Neutrophil (primary cell): ENCODE data around the gene GNE.

Source experiments
- H3K27ac ChIP-seq: fragments of 200-600 bp; sonication (generic); 2 replicates; pipeline ENCODE4 v1.5.1; 2016; ENCODE audit warnings: mild to moderate bottlenecking, moderate library complexity
- H3K27me3 ChIP-seq: fragments of 200-600 bp; sonication (generic); 2 replicates; pipeline ENCODE4 v1.6.0; 2016; ENCODE audit warnings: mild to moderate bottlenecking
- H3K36me3 ChIP-seq: fragments of 200-600 bp; sonication (generic); 2 replicates; pipeline ENCODE4 v1.5.1; 2017
- H3K4me1 ChIP-seq, 2 experiments: fragments of 200-600 bp in 1 of 2; sonication (generic) in 1 of 2; 1 replicate in 1 of 2; 2 replicates in 1 of 2; pipeline versions ENCODE4 v1.5.1 to v1.6.1; 2013 to 2016; ENCODE audit warnings: low read depth in 1 of 2, low read length in 1 of 2, mild to moderate bottlenecking in 1 of 2, moderate library complexity in 1 of 2; ENCODE audit not compliant: control insufficient read depth in 1 of 2, insufficient read depth in 1 of 2
- H3K4me3 ChIP-seq, 2 experiments: fragments of 200-600 bp in 1 of 2; sonication (generic) in 1 of 2; 1 replicate in 1 of 2; 2 replicates in 1 of 2; pipeline ENCODE4 v1.5.1; 2013 to 2016; ENCODE audit warnings: low read depth in 1 of 2, low read length in 1 of 2, mild to moderate bottlenecking in 1 of 2, moderate library complexity in 1 of 2
- H3K9me3 ChIP-seq: fragments of 200-600 bp; sonication (generic); 2 replicates; pipeline ENCODE4 v1.5.1; 2016
- TF ChIP-seq, protein P1 (sequence below): fragments of 200-600 bp; sonication (generic); IDR thresholded peaks from 2 replicates; pipeline ENCODE4 v1.5.1; 2016; ENCODE audit warnings: antibody characterized with exemption

Gene GNE

DNA sequence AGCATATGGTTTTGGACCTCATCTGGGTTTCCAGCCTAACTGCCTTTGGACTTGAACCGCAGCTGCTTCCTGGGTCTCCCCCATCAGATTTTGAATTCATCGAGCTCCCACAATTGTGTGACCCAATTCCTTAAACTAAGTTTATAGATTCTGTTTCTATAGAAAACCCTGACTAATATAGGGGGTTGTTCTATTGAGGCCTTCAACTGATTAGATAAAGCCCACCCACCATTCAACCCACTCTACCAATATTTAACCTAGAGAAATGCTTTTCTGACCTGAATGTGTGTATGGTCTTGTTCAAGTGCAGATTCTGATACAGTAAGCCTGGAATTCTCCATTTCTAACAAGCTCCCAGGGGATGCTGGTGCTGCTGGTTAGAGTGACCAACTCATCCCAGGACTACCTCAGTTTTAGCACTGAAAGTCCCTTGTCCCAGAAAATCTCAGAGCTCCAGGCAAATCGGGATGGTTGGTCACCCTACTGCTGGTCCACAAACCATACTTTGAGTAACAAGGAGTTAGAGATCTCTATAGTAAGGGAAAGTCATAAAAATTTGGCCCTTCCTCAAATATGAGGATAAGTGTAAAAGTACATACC, 31.7 kb upstream of the GNE start:
- Histone ChIP-seq H3K4me3 (no peak overlapping the region), H3K27ac (no peak overlapping the region), H3K4me1 (no peaks in the 10 kb centered on the region), H3K27me3 (no peaks in the 10 kb centered on the region), H3K36me3 (no peaks in the 10 kb centered on the region), H3K9me3 (no peaks in the 10 kb centered on the region)
- TF ChIP-seq, protein P1, sequence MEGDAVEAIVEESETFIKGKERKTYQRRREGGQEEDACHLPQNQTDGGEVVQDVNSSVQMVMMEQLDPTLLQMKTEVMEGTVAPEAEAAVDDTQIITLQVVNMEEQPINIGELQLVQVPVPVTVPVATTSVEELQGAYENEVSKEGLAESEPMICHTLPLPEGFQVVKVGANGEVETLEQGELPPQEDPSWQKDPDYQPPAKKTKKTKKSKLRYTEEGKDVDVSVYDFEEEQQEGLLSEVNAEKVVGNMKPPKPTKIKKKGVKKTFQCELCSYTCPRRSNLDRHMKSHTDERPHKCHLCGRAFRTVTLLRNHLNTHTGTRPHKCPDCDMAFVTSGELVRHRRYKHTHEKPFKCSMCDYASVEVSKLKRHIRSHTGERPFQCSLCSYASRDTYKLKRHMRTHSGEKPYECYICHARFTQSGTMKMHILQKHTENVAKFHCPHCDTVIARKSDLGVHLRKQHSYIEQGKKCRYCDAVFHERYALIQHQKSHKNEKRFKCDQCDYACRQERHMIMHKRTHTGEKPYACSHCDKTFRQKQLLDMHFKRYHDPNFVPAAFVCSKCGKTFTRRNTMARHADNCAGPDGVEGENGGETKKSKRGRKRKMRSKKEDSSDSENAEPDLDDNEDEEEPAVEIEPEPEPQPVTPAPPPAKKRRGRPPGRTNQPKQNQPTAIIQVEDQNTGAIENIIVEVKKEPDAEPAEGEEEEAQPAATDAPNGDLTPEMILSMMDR, result no peak

DNA sequence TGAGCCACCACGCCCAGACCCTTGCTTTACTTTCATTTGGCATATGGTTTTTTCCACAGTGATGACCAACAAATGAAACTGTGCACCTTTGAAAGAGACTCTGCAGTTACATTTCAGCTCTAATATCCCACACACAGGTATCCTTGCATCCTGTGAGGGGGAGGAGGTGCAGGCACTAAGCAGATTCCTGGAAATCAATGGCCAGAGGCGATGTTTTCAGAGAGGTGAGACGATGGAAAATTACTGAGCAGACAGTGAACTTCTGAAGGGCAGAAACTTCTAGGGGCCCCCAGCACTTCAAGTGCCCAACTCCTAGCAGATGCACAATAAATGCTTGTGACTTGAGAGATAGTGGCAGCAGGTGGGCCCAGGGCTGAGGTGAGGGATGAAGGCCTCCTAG, 29.8 kb upstream of the GNE start:
- H3K9me3 ChIP-seq, result no peaks in the 10 kb centered on the region
- TF ChIP-seq, protein P1, result no peak
- no peaks in the 10 kb centered on the region for H3K27me3 ChIP-seq
- no peak overlapping the region for H3K4me3 ChIP-seq
- H3K4me1 ChIP-seq, result no peaks in the 10 kb centered on the region
- no peaks in the 10 kb centered on the region for H3K36me3 ChIP-seq
- H3K27ac ChIP-seq, result no peak overlapping the region

DNA sequence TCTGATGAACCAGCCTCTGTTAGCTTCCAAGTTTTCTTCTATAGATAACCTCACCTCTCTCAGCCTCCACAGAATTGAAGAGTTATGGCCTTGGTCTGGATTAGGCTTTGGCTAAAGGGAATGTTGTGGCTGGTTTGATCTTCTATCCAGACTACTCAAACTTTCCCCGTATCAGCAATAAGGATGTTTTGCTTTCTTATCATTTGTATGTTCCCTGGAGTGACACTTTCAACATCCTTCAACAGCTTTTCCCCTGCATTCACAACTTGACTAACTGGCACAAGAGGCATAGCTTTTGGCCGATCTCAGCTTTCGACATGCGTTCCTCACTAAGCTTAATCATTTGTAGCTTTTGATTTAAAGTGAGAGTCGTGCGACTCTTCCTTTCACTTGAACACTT, 28.1 kb upstream of the GNE start:
- H3K36me3 ChIP-seq, result no peaks in the 10 kb centered on the region
- no peak overlapping the region for H3K4me3 ChIP-seq
- TF ChIP-seq, protein P1, result no peak
- no peaks in the 10 kb centered on the region for H3K4me1 ChIP-seq
- no peak overlapping the region for H3K27ac ChIP-seq
- no peaks in the 10 kb centered on the region for H3K9me3 ChIP-seq
- H3K27me3 ChIP-seq, result no peaks in the 10 kb centered on the region

DNA sequence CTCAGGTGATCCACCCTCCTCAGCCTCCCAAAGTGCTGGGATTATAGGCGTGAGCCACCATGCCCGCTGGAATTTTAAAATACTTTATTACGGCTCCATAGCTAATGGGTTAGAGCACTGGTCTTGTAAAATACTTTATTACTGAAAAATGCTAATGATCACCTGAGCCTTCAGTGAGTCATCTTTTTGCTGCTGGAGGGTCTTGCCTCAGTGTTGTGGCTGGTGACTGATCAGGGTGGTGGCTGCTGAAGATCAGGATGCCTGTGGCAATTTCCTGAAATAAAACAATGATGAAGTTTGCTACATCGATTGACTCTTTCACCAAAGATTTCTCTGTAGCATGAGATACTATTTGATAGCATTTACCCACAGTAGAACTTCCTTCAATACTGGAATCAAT, 26.0 kb upstream of the GNE start:
- no peaks in the 10 kb centered on the region for H3K36me3 ChIP-seq
- H3K27ac ChIP-seq, result no peak overlapping the region
- H3K4me1 ChIP-seq, result no peaks in the 10 kb centered on the region
- H3K4me3 ChIP-seq, result no peak overlapping the region
- TF ChIP-seq, protein P1, result no peak
- no peaks in the 10 kb centered on the region for H3K27me3 ChIP-seq
- no peaks in the 10 kb centered on the region for H3K9me3 ChIP-seq

DNA sequence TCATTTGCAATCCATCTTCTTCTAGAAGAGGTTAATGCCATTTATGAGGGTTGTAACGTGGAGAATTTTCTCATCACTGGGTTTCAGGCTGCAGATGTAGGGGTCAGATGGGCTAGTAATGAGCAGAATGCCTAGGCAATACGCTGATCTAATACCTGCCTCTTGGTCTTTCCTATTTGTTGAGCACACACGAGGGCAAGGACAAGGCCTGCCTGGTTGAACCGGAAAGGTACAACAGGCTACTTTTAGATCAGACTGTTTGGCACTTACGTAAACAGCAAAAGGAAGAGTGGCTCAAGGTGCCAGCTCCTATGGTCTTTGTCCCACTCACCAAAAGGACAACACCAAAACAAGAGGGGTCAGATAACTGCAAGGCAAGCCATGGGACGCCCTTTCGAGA, 24.0 kb upstream of the GNE start:
- Histone ChIP-seq H3K27ac (no peak overlapping the region), H3K4me3 (no peak overlapping the region), H3K9me3 (no peaks in the 10 kb centered on the region), H3K36me3 (no peaks in the 10 kb centered on the region), H3K4me1 (no peaks in the 10 kb centered on the region), H3K27me3 (no peaks in the 10 kb centered on the region)
- TF ChIP-seq, protein P1, result no peak

DNA sequence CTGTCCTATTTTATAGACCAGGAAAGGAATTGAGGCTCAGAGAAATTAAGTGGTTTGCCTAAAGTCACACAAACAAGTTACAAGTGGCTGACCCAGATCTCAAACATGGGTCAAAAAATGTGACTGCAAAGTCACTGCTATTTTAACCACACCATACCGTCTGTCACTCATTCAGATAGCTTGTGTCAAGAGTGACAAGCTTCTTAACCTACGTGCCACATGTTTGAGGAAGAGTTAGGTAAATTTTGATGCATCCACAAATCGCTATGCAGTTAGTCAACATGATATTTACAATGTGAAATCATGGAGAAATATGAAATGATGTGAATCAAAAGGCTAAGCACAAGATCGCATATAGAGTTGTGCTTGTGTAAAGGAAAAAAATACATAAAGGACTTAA, 22.7 kb upstream of the GNE start:
- Histone ChIP-seq H3K4me3 (no peak overlapping the region), H3K4me1 (no peaks in the 10 kb centered on the region), H3K27me3 (no peaks in the 10 kb centered on the region), H3K9me3 (no peaks in the 10 kb centered on the region), H3K36me3 (no peaks in the 10 kb centered on the region), H3K27ac (no peak overlapping the region)
- TF ChIP-seq, protein P1, result no peak
